Fibroblast of the conjunctiva (primary cell): ENCODE measurements around the gene LRTM2.

Experiments
- DNase-seq: peaks from one replicate; pipeline ENCODE4 v3.0.0-alpha.2; 2010; ENCODE audit warnings: low read depth

Gene LRTM2

DNA sequence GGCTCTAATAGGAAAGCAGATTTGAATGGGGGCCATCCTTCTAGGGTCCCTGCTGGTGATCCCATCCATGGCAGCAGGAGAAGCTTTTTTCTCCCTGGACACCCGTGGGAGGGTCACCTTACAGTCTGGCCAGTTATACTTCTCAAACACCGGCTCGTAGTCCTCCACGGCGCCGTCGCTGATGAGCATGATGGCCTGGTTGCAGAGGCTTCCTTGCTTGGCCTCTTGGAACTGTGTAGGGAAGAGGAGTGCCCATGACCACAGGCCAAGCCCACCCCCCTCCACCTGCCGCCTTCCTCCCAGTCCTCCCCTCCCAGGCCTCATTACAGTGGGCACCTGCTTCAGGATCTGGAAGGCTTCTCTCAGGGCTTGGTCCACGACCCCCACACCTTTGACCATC, 64.3 kb downstream of the LRTM2 start:
- DNase-seq = no peak

DNA sequence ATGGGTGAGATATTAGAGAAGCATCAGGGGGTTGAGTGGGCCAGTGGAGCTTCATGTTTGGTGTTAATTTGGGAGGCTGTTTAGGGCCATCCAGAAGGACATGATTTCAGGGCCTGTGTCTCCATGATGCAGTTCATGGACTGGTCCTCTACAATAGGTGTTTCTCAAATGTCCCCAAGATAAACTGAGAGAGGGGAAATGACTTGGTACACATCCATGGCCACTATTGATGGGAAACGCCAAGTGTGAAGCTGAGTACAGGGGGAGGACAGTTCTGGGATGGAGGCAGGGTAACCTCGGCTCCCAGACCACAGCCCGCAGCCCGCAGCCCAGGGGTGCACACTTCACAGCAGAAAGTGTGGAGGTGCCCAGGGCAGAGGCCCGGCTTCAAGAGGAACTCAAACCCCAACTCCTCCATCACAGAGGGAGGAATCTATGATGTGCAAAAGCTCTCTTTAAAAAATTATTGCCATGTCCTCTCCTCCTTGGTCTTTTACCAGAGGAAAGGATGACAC, 64.8 kb downstream of the LRTM2 start:
- DNase-seq = no peak

DNA sequence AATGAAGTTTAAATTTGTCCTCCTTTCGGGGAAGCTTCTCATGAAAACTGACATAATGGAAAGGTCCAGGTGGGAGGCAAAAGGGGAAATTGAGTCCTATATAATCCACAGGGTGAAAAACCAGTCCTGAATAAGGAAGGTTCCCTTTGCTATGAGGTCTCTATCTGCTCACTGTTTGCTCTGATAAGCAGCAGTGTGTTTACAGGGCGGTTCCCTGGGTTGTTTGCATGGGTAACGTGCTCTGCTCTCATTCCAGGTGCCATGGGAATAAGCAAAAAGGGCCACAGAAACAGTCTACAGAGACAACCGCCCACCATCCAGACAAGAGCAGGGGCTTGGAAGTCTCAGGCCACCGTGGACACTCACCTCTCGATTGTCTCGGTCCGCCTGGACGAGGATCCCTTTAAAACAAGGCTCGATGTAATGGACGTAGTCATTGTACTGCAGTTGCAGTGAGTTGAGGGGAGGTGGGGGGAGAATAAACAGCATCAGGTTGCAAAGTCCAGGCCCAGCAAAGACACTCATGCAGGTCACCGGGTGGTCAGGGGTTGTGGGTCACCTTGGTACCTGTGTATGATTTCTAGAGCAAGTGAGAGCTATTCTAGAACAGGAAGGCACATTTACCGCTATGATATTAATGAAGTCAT, 65.4 kb downstream of the LRTM2 start:
- DNase-seq = no peak
